Stomach (tissue), 4 donors: Measurements from ENCODE around the gene TFAM.

Source experiments
- EP300 ChIP-seq: sonication (generic); formaldehyde crosslinking; IDR thresholded peaks from one replicate; pipeline ENCODE4 v1.6.1; 2017; ENCODE audit warnings: antibody characterized with exemption
- POLR2A ChIP-seq, 4 donors: fragments of 450-650 bp; IDR thresholded peaks; one replicate each; pipeline ENCODE4 v1.6.1; 2016; ENCODE audit warnings: antibody characterized with exemption in 4 of 4, control low read depth in 2 of 4, mild to moderate bottlenecking in 1 of 4, moderate library complexity in 1 of 4
- TF ChIP-seq, protein P1 (sequence below), 7 experiments: fragments of 450-650 bp in 4 of 7; fragments of 200-600 bp in 3 of 7; sonication (generic) in 3 of 7; IDR thresholded peaks; one replicate each; pipeline ENCODE4 v1.5.1; 2016 to 2019; ENCODE audit warnings: antibody characterized with exemption in 7 of 7, control low read depth in 2 of 7, mild to moderate bottlenecking in 1 of 7

DNA sequence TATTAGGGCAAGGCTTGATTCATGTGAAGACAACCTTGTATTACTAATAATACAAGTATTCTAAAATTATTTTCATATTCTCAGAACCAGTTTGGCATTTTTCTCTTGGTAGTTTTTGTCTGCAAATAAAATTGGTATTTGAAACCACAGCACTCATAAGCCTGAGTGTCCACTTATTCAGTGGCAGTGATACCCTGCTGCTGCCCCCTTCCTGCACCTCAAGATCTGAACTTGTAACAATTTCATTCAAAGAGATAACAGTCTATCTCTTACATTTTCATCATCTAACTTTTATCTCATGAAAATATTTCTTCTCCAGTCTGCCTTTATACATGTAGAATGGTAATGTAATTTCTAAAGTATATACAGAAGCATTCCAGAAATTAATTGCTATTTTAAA lies 9.3 kb downstream of the TFAM start:
- TF ChIP-seq, protein P1, sequence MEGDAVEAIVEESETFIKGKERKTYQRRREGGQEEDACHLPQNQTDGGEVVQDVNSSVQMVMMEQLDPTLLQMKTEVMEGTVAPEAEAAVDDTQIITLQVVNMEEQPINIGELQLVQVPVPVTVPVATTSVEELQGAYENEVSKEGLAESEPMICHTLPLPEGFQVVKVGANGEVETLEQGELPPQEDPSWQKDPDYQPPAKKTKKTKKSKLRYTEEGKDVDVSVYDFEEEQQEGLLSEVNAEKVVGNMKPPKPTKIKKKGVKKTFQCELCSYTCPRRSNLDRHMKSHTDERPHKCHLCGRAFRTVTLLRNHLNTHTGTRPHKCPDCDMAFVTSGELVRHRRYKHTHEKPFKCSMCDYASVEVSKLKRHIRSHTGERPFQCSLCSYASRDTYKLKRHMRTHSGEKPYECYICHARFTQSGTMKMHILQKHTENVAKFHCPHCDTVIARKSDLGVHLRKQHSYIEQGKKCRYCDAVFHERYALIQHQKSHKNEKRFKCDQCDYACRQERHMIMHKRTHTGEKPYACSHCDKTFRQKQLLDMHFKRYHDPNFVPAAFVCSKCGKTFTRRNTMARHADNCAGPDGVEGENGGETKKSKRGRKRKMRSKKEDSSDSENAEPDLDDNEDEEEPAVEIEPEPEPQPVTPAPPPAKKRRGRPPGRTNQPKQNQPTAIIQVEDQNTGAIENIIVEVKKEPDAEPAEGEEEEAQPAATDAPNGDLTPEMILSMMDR (IDR thresholded peaks at IDR 0.05), result no peak
- no peak for TF ChIP-seq POLR2A (IDR thresholded peaks at IDR 0.05)
- TF ChIP-seq EP300, result no peak
